ENCODE results near the gene PRAMEF20. TPM values are rescaled to one million over a fixed set of nuclear protein-coding genes. Genes with fewer than 3 reads are reported as not detected.

Gene PRAMEF20
- total RNA-seq, 3 donors from 2014 or later: not detected

- TF ChIP-seq POLR2AphosphoS5 (IDR thresholded peaks at IDR 0.05) (no peak), POLR2A (IDR thresholded peaks at IDR 0.05) (no peak), CTCF (IDR thresholded peaks at IDR 0.05) (no peak)
- Histone ChIP-seq H3K27me3 (no peaks in the 10 kb centered on the region), H3K4me1 (no peaks in the 10 kb centered on the region), H3K4me3 (no peak overlapping the region), H3K27ac (no peak overlapping the region), H3K36me3 (no peaks in the 10 kb centered on the region), H3K9me3 (peaks cover 0 to 3% of the 10 kb centered on the region in 2 donors)
- intact Hi-C loops (cut with DNase I; ENCODE audit: low total_unique reads): no loop called here
- no peak for DNase-seq (ENCODE audit: low spot score in 2 of 2)
These were observed 40.0 kb downstream of the PRAMEF20 start for GRCh38 chr1:13450204-13450603.

- no peaks in the 10 kb centered on the region for H3K4me1 ChIP-seq
- H3K27me3 ChIP-seq: no peaks in the 10 kb centered on the region
- intact Hi-C loops (cut with DNase I; ENCODE audit: low total_unique reads): no loop called here
- H3K36me3 ChIP-seq: no peaks in the 10 kb centered on the region
- no peak for TF ChIP-seq CTCF (IDR thresholded peaks at IDR 0.05)
- TF ChIP-seq POLR2A (IDR thresholded peaks at IDR 0.05): no peak
- no peak for TF ChIP-seq POLR2AphosphoS5 (IDR thresholded peaks at IDR 0.05)
- H3K9me3 ChIP-seq: peaks cover 0 to 3% of the 10 kb centered on the region in 2 donors
- H3K4me3 ChIP-seq: no peak overlapping the region
- H3K27ac ChIP-seq: no peak overlapping the region
- no peak for DNase-seq (ENCODE audit: low spot score in 2 of 2)
These were observed 41.2 kb downstream of the PRAMEF20 start for GRCh38 chr1:13451399-13451965.

- Histone ChIP-seq H3K4me3 (no peak overlapping the region), H3K36me3 (no peaks in the 10 kb centered on the region), H3K27ac (no peak overlapping the region), H3K4me1 (no peaks in the 10 kb centered on the region), H3K27me3 (no peaks in the 10 kb centered on the region), H3K9me3 (peaks cover 0 to 3% of the 10 kb centered on the region in 2 donors)
- DNase-seq (ENCODE audit: low spot score in 2 of 2): no peak
- no peak for TF ChIP-seq POLR2AphosphoS5 (IDR thresholded peaks at IDR 0.05)
- TF ChIP-seq CTCF (IDR thresholded peaks at IDR 0.05): no peak
- TF ChIP-seq POLR2A (IDR thresholded peaks at IDR 0.05): no peak
- intact Hi-C loops (cut with DNase I; ENCODE audit: low total_unique reads): no loop called here
These were observed 46.8 kb downstream of the PRAMEF20 start for GRCh38 chr1:13456904-13457532.

- intact Hi-C loops (cut with DNase I; ENCODE audit: low total_unique reads): no loop called here
- TF ChIP-seq POLR2AphosphoS5 (IDR thresholded peaks at IDR 0.05) (no peak), CTCF (IDR thresholded peaks at IDR 0.05) (no peak), POLR2A (IDR thresholded peaks at IDR 0.05) (no peak)
- no peaks in the 10 kb centered on the region for H3K4me1 ChIP-seq
These were observed 51.7 kb downstream of the PRAMEF20 start for GRCh38 chr1:13461977-13462376.

GRCh38 chr1:13462682-13463081, 52.4 kb downstream of the PRAMEF20 start:
- intact Hi-C loops (cut with DNase I; ENCODE audit: low total_unique reads): no loop called here
- no peak for DNase-seq (ENCODE audit: low spot score in 2 of 2)
- Histone ChIP-seq H3K4me3 (peak overlapping the region in 1 of 3 donors; percentile 15), H3K27me3 (no peaks in the 10 kb centered on the region), H3K4me1 (no peaks in the 10 kb centered on the region), H3K9me3 (no peaks in the 10 kb centered on the region), H3K36me3 (no peaks in the 10 kb centered on the region), H3K27ac (no peak overlapping the region)
- TF ChIP-seq POLR2A (IDR thresholded peaks at IDR 0.05): no peak
- TF ChIP-seq POLR2AphosphoS5 (IDR thresholded peaks at IDR 0.05): no peak
- TF ChIP-seq CTCF (IDR thresholded peaks at IDR 0.05): no peak

More at GRCh38 chr1:13461977-13462376, 51.7 kb downstream of the PRAMEF20 start:
- H3K27ac ChIP-seq: no peak overlapping the region
- no peaks in the 10 kb centered on the region for H3K36me3 ChIP-seq
- no peaks in the 10 kb centered on the region for H3K27me3 ChIP-seq
- H3K4me3 ChIP-seq: no peak overlapping the region
- H3K9me3 ChIP-seq: no peaks in the 10 kb centered on the region
- no peak for DNase-seq (ENCODE audit: low spot score in 2 of 2)

Measured in breast epithelium (tissue), 4 donors.